ENCODE results near the gene IL17REL.

IL17REL gene

DNA sequence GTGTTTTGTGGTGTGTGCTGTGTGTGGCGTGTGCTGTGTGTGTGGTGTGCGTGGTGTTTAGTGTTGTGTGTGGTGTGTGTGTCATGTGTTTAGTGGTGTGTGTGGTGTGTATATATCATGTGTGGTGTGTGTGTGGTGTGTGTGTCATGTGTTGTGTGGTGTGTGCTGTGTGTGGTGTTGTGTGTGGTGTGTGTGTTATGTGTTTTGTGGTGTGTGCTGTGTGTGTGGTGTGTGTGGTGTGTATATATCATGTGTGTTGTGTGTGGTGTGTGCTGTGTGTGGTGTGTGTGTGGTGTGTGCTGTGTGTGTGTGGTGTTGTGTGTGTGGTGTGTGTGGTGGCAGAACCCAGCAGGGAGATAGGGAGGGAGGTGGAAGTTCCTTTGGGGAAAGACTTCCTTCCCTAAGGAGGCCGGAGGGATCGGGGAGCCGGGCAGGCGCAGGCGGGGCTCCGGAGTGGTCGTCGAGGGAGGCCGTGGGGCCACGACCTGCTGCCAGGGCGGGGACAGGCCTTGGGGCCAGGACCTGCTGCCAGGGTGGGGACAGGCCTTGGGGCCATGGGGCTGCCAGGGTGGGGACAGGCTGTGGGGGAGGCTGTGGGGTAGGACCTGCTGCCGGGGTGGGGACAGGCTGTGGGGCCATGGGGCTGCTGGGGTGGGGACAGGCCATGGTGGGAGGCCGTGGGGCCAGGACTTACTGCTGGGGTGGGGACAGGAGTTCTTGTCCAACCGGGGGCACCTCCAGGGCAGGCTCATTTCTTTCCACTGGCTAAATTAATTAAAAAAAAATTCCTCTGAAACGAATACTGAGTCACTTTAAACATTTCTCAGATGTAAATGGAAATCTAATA, 36.8 kb downstream of the IL17REL start:
- DNase-seq (ENCODE audit: low spot score) = peak; percentile 75
- peak overlapping the region in 1 of 2 donors; percentile 60 for H3K27ac ChIP-seq
- no peak overlapping the region for H3K4me3 ChIP-seq
- TF ChIP-seq, protein P1, sequence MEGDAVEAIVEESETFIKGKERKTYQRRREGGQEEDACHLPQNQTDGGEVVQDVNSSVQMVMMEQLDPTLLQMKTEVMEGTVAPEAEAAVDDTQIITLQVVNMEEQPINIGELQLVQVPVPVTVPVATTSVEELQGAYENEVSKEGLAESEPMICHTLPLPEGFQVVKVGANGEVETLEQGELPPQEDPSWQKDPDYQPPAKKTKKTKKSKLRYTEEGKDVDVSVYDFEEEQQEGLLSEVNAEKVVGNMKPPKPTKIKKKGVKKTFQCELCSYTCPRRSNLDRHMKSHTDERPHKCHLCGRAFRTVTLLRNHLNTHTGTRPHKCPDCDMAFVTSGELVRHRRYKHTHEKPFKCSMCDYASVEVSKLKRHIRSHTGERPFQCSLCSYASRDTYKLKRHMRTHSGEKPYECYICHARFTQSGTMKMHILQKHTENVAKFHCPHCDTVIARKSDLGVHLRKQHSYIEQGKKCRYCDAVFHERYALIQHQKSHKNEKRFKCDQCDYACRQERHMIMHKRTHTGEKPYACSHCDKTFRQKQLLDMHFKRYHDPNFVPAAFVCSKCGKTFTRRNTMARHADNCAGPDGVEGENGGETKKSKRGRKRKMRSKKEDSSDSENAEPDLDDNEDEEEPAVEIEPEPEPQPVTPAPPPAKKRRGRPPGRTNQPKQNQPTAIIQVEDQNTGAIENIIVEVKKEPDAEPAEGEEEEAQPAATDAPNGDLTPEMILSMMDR (IDR thresholded peaks at IDR 0.05) = no peak

DNA sequence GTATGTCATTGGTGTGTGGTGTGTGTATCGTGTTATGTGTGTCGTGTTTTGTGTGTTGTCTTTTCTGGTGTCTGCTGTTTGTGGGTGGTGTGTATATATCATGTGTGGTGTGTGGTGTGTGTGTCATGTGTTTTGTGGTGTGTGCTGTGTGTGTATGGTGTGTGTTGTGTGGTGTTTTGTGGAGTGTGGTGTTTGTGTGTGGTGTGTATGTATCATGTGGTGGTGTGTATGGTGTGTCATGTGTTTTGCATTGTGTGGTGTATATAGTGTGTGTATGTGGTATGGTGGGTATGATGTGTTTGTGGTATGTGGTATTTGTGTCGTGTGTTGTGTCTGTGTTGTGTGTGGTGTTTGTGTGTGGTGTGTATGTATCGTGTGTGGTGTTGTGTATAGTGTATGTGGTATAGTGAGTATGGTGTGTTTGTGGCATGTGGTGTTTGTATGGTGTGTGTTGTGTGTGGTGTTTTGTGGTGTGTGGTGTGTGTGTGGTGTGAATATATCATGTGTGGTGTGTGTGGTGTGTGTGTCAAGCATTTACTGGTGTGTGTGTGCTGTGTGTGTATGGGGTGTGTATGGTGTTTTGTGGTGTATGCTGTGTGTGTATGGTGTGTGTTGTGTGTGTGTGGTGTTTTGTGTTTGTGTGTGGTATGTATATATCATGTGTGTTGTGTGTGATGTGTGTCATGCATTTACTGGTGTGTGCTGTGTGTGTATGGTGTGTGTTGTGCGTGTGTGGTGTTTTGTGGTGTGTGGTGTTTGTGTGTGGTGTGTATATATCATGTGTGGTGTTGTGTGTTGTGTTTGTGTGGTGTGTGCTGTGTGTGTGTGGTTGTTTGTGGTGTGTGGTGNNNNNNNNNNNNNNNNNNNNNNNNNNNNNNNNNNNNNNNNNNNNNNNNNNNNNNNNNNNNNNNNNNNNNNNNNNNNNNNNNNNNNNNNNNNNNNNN, 39.3 kb downstream of the IL17REL start:
- DNase-seq (ENCODE audit: low spot score) = no peak
- TF ChIP-seq, protein P1 (IDR thresholded peaks at IDR 0.05) = no peak
- Histone ChIP-seq H3K27ac (no peak overlapping the region), H3K4me3 (no peak overlapping the region)

DNA sequence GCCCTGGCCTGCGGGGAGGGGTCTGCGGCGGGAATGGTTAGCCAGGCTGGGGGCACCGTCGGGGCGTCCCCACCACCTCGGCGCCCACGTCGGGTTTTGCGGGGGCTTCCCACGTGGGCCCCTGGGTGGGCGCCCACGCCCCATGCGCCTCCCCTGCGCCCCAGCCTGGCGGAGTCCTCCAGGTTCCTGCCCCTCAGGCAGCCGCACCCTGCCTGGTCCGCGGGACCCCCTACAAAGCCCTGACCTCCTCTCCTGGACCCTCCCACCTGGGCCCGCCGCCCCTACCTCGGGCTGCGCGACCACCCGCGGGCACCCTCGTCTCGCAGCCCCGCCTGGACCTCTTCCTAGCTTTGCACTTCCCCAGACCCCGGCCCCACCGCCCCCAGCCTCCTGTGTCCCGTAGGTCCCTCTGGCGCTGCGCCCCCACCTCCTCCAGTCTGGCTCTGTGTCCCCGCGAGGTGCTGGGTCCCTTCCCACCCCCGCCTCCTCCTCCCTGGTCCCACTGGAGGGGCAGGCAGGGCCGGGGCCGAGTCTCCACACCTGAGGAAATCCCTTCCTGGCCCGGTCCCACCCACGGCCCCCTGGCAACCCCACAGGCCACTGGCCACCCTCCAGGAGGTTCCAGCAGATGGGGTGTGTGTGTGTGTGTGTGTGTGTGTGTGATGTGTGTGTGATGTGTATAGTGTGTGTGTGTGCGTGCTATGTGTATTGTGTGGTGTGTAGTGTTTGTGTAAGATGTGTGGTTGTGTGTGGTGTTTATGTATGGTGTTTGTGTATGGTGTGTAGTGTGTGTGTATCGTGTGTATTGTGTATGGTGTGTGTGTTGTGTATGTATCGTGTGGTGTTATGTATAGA, 40.2 kb downstream of the IL17REL start:
- peak; percentile 74 for DNase-seq (ENCODE audit: low spot score)
- H3K4me3 ChIP-seq = peak overlapping the region; percentile 69
- peak overlapping the region; percentile 68 to 90 for H3K27ac ChIP-seq
- TF ChIP-seq, protein P1 (IDR thresholded peaks at IDR 0.05) = no peak

DNA sequence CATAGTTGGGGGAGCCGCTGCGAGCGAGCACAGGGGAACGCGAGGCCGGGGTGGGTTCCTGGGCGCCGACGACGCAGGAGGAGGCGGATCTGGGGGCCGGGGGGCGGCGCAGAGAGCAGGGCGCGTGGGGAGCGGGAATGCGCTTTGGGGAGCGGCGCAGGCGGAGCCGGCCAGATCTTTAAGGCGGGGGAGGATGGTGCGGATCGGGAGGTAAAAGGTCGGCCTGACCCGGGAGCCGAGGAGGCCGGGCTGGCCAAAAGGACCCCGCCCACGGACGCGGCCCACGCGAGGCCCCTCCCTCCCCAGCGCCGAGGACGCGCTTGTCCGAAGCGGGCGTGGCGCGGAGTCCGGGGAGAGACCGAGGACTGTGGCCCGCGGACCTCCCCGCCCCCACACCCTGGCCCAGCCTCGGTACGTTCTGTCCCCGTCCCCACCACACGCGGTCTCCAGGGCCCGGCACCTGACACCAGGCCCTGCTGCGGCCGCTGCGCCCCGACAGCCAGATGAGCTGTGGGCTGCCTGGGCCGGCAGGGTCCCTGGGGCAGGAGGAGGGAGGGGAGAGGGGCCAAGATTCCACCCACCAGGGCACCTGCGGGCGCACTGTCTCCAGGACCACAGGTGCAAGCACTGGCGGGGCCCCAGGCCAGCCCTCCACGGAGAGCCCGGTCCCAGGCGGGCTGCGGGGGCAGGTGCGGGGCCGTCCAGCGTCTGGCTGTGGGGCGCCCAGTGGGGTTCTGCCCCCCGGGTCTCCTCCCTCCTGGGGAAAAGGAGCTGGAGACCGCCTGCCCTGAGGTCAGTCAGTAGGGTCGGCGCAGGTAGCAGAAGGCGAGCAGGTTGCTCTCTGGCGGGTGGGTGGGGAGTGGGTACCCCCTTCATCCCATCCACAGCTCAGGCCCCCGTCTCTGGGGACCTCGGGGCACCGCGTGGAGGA, 41.1 kb downstream of the IL17REL start:
- H3K27ac ChIP-seq = peak overlapping the region; percentile 68 to 90
- peak; percentile 85 for DNase-seq (ENCODE audit: low spot score)
- TF ChIP-seq, protein P1 (IDR thresholded peaks at IDR 0.05) = no peak

DNA sequence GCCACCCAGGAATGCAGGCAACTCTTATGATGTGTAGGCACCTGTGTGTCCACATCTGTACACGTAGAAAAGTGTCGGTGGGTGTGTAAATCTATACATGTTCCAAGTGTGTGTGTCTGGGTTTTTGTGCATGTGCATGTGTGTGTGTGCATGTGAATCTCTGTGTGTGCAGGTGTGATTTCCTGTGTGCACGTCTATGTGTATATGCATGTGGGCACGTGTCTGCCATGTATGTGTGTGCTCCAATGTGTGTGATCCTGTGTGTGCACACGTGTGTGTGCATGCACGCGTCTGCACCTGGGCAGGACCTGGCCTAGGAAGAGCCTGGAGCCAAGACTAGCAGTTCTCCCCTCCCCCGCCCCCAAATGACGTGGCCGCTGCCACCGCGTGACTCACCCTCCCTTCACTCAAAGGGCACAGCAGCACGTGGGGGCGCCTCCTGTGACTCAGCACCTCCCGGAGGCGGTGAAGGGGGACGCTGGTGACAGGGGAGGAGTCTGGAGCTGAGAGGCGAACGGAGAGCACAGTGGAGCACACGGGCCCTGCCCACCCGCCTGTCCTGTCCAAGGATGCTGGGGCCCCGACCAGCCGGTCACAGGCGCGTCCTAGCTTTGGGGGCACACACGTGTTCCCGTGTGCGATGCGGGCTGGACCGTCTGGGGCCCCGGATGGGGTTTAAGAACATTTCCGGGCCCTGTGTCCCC, 41.9 kb downstream of the IL17REL start:
- TF ChIP-seq, protein P1 (IDR thresholded peaks at IDR 0.05) = no peak
- peak overlapping the region; percentile 69 for H3K4me3 ChIP-seq
- DNase-seq (ENCODE audit: low spot score) = peak; percentile 98
- peak overlapping the region; percentile 68 to 90 for H3K27ac ChIP-seq

More for the DNA sequence above, 41.1 kb downstream of the IL17REL start:
- H3K4me3 ChIP-seq = peak overlapping the region; percentile 69
